ENCODE measurements around the gene BABAM2.

Gene BABAM2

DNA sequence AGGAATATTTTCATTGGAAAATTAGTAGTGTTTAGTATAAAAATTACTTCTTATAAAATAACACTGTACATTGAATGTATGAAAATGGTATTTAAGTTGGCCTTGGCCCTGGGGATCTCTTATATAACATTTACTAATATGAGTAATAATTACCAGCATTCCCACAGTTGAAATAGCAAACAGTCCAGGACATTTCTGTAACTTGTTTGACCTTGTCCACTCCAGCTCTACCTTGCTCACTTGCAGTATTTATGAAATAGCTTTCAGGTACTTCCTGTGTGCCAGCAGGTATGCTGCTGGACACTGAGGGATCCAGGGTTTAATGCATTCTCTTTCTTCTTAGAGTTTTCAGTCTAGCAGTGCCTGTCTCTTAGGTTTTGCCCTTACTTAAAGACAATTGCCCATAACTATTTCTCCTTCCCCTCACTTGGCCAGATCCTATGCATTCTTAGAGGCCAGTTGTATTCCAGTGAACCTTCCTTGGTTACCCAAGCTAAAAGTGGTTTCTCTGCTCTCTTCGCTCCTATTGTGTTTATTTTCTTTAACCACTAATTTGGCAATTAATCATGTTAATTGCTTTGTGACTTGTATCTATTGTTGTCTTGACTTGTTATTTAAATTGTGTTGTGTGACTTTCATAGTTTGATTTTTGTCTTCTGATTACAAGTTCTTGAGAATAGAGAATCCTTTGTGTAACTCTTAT lies 25.9 kb downstream of the BABAM2 start:
- no peak for DNase-seq (ENCODE audit: low read depth)
- no peak for TF ChIP-seq CTCF (conservative IDR thresholded peaks at IDR 0.05; ENCODE audit: control insufficient read depth, insufficient read depth, low read depth, low read length)
- no peak overlapping the region for H3K4me3 ChIP-seq (ENCODE audit: control insufficient read depth, low read depth, low read length)

- H3K4me3 ChIP-seq (ENCODE audit: control insufficient read depth, low read depth, low read length): no peak overlapping the region
- DNase-seq (ENCODE audit: low read depth): peak; percentile 78
- no peak for TF ChIP-seq CTCF (conservative IDR thresholded peaks at IDR 0.05; ENCODE audit: control insufficient read depth, insufficient read depth, low read depth, low read length)
These were observed 29.8 kb downstream of the BABAM2 start for GRCh38 chr2:27920148-27920885.

- no peak for DNase-seq (ENCODE audit: low read depth)
- H3K4me3 ChIP-seq (ENCODE audit: control insufficient read depth, low read depth, low read length): no peak overlapping the region
- TF ChIP-seq CTCF (conservative IDR thresholded peaks at IDR 0.05; ENCODE audit: control insufficient read depth, insufficient read depth, low read depth, low read length): no peak
These were observed 30.9 kb downstream of the BABAM2 start for GRCh38 chr2:27921424-27921823.

DNA sequence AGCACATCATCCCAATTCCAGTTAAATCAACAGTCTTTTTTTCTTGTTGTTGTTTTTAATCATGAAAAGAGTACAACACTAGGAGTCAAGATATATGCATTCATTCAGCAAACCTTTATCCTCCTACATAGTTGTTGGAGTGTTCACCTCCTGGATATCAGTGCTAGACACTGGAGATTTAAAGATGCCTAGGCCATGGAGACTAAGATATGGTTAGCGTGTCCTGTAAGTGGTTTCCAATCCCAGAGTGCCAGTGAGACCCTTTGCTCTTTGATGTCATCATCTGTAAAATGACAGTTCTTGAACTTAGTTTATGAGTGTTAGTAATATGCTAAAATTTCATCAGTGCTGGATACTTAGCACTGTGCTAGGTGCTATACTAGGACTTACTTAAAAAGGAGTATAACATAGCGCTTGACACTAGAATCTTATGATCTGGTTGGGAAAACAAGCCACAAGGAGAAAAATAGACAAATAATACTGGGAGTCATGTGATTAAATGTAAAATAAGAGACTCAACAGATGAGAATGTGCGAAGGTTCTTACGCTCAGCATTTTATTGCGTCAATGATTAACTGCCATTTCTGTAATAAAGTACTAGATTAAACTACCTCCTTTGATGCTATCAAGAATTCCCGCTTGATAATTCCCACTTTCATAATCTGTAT lies 31.5 kb downstream of the BABAM2 start:
- TF ChIP-seq CTCF (conservative IDR thresholded peaks at IDR 0.05; ENCODE audit: control insufficient read depth, insufficient read depth, low read depth, low read length): no peak
- no peak overlapping the region for H3K4me3 ChIP-seq (ENCODE audit: control insufficient read depth, low read depth, low read length)
- DNase-seq (ENCODE audit: low read depth): no peak

DNA sequence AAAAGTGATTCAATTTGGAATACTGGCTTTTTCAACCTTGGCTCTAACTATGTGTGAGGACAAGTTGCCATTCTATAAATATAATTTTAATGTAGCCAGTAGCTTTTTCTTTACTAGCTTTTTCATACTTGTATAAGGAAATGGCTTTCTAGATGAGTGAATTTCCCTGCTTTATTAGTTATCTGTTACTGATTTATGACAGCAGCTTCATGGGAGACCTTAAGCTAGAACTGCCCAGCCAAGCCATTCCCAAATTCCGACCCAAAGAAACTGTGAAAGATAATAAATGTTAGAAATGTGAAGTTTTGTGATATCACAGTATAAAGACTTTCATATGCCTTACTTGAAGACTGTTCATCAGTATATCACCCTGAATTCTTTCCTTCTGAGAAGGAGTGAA lies 32.3 kb downstream of the BABAM2 start:
- DNase-seq (ENCODE audit: low read depth): no peak
- no peak for TF ChIP-seq CTCF (conservative IDR thresholded peaks at IDR 0.05; ENCODE audit: control insufficient read depth, insufficient read depth, low read depth, low read length)

DNA sequence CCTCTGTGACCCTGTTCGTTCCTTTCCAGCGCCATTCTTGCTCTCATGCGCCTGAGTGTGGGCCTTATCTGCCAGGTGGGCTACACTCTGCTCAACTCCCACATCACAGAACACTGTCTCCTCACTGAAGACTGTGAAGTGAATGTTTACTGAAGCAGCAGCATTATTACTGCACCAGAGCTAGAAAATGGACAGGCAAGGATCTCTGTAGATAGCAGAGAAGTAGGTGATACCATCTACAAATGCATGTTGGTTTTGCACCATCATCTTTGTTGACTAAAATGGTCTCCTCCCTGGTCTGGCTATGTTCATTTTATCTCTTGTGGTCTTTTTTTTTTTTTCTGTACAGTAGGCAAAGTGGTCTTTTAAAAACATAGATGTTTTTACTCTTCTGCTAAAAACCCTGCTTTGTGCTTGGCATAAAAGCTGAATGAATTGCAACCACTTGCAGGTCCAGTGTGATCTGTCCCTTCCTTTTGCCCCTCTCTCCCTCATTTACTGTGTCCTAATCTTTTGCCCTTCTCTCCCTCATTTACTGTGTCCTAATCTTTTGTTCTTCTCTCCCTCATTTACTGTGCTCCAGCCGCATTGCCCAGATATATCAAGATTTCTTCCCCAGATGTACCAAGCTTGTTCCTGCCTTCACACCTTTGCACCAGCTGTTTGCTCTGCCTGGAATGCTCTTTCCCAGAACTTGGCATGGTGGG lies 35.4 kb downstream of the BABAM2 start:
- TF ChIP-seq CTCF (conservative IDR thresholded peaks at IDR 0.05; ENCODE audit: control insufficient read depth, insufficient read depth, low read depth, low read length): no peak
- no peak for DNase-seq (ENCODE audit: low read depth)
- no peak overlapping the region for H3K4me3 ChIP-seq (ENCODE audit: control insufficient read depth, low read depth, low read length)

More for the DNA sequence above, 32.3 kb downstream of the BABAM2 start:
- no peak overlapping the region for H3K4me3 ChIP-seq (ENCODE audit: control insufficient read depth, low read depth, low read length)
